ENCODE data around the gene SDK2. TPM values are rescaled to one million over a fixed set of nuclear protein-coding genes. Genes with fewer than 3 reads are reported as not detected.
A peak's percentile ranks its signal among the peaks of the same experiment; 100 is the strongest.

The SDK2 gene
- total and polyA plus RNA-seq, 2 of the 8 experiments (the other 6 are each of a cell fraction or from before 2014, with no cell fraction given) = 3.9 to 4.1 TPM

DNA sequence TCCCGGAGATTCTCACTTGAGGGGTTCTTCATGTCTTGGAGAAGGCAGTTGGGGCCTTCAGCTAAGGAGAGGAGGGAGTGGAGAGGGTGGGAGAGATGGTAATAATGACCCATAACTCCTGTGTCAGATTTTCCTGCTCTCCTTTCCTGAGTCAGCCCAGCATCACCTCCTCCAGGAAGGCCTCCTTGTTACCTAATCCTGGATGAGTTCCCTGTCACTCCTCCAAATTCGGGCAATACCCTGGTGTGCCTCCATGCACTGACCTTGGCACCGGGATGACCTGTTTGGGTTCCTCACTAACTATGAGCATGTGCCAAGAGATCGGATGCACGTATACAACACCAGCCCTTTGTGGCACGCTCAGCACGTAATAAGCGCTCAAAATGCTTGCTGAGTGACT, 38.8 kb downstream of the SDK2 start:
- Histone ChIP-seq H4K20me1 (replicated peaks in 1 of 2; ENCODE audit: control insufficient read depth in 1 of 2, insufficient read depth in 2 of 2, low read length in 2 of 2) (peaks cover 0 to 2% of the 10 kb centered on the region in 2 experiments), H3K4me3 (ENCODE audit: extremely low read depth in 1 of 4, insufficient read depth in 2 of 4, low read depth in 3 of 4, low read length in 4 of 4) (no peak overlapping the region), H3K36me3 (ENCODE audit: control insufficient read depth in 2 of 4, insufficient read depth in 4 of 4, low read length in 3 of 4) (no peaks in the 10 kb centered on the region; a peak in 2 of 8 replicates), H4K5ac (ENCODE audit: insufficient read length, low read depth, low read length) (no peak overlapping the region), H2AFZ (ENCODE audit: low read length) (no peak overlapping the region), H2BK15ac (ENCODE audit: low read length) (0 out of 2 replicates have a peak overlapping the region, but pooled peaks have one; percentile 75), H2BK12ac (ENCODE audit: low read depth, low read length) (no peak overlapping the region), H3K79me2 (ENCODE audit: control insufficient read depth in 1 of 2, insufficient read depth in 2 of 2, low read length in 2 of 2) (peaks cover 0 to 3% of the 10 kb centered on the region in 2 experiments; a peak in 1 of 4 replicates), H3K9me3 (ENCODE audit: insufficient read depth in 2 of 2, low read depth in 1 of 2, low read length in 1 of 2) (no peaks in the 10 kb centered on the region), H2AK5ac (ENCODE audit: low read depth, low read length) (no peak overlapping the region), H3K4ac (replicated peaks; ENCODE audit: insufficient read length, low read depth, low read length) (no peak overlapping the region), H3K56ac (replicated peaks; ENCODE audit: insufficient read length, low read depth, low read length) (no peak overlapping the region), H2BK120ac (replicated peaks; ENCODE audit: low read depth, low read length) (no peak overlapping the region), H3K27me3 (replicated peaks in 1 of 4; ENCODE audit: control insufficient read depth in 3 of 4, extremely low read depth in 1 of 4, insufficient read depth in 3 of 4, low read length in 3 of 4) (no peaks in the 10 kb centered on the region), H3K27ac (ENCODE audit: low read depth, low read length) (no peak overlapping the region), H3K23ac (ENCODE audit: insufficient read length) (no peak overlapping the region), H3K18ac (ENCODE audit: extremely low read depth, low read length) (no peak overlapping the region), H3K4me2 (ENCODE audit: insufficient read depth in 1 of 2, low read depth in 2 of 2, low read length in 2 of 2) (no peak overlapping the region), H4K91ac (replicated peaks; ENCODE audit: insufficient read length, low read length) (no peak overlapping the region), H2BK5ac (ENCODE audit: low read depth, low read length) (no peak overlapping the region), H3K4me1 (replicated peaks in 1 of 4; ENCODE audit: control insufficient read depth in 3 of 4, insufficient read depth in 4 of 4, low read length in 3 of 4) (peaks cover under 1 to 11% (median 2%) of the 10 kb centered on the region in 4 experiments; a peak in 4 of 7 replicates), H3K23me2 (ENCODE audit: low read depth, low read length) (no peaks in the 10 kb centered on the region), H4K8ac (ENCODE audit: extremely low read depth, insufficient read depth, low read length) (no peak overlapping the region), H2BK20ac (ENCODE audit: low read length) (no peak overlapping the region), H3K9ac (replicated peaks in 1 of 4; ENCODE audit: extremely low read depth in 1 of 4, low read depth in 3 of 4, low read length in 3 of 4) (no peak overlapping the region), H3K79me1 (ENCODE audit: low read depth, low read length) (peaks cover 3% of the 10 kb centered on the region; the same call in 1 of the 2 replicates), H3K14ac (ENCODE audit: insufficient read length) (no peak overlapping the region)
- DNase-seq (ENCODE audit: low read depth in 1 of 2, low spot score in 2 of 2) = no peak
- 94% methylated on average over 8 of the region's 8 CpGs; no CpG with 5 or more reads in 1 of the 2 experiments for WGBS, 2 experiments (ENCODE audit: extremely low coverage in 1 of 2, insufficient coverage in 1 of 2, insufficient read length in 1 of 2, insufficient replicate concordance in 2 of 2, low coverage in 1 of 2, low lambda C conversion rate in 2 of 2, missing lambda C conversion rate in 1 of 2)
- ChIA-PET POLR2A (ENCODE audit: partially characterized antibody) (no interaction called here), CTCF (ENCODE audit: partially characterized antibody) (interaction anchor here (1.0 to 3.0 kb wide), 5 partner anchors 9 to 263 kb away, joined by 3 to 14 read pairs (median 5); no protein-coding TSS in a partner anchor)
- FAIRE-seq = no peak
- no peak for TF ChIP-seq TCF12 (IDR thresholded peaks at IDR 0.05; ENCODE audit: low read depth, low read length)
- no peak for TF ChIP-seq SIX5 (IDR thresholded peaks at IDR 0.05; ENCODE audit: low read depth, low read length)
- no peak for TF ChIP-seq NANOG (IDR thresholded peaks at IDR 0.05; ENCODE audit: insufficient read depth, low read depth, low read length, poor library complexity, severe bottlenecking)
- TF ChIP-seq RFX5 (IDR thresholded peaks at IDR 0.05; ENCODE audit: borderline replicate concordance, low read depth, low read length) = no peak
- no peak for TF ChIP-seq ASH2L (IDR thresholded peaks at IDR 0.05; ENCODE audit: low read length)
- TF ChIP-seq SAP30 (IDR thresholded peaks at IDR 0.05; ENCODE audit: insufficient read depth, insufficient replicate concordance, low read length) = no peak
